ENCODE data around the gene BHLHE23. TPM values are rescaled to one million over a fixed set of nuclear protein-coding genes. Genes with fewer than 3 reads are reported as not detected.

The BHLHE23 gene
- total RNA-seq, 1 donor from 2014 or later = not detected

DNA sequence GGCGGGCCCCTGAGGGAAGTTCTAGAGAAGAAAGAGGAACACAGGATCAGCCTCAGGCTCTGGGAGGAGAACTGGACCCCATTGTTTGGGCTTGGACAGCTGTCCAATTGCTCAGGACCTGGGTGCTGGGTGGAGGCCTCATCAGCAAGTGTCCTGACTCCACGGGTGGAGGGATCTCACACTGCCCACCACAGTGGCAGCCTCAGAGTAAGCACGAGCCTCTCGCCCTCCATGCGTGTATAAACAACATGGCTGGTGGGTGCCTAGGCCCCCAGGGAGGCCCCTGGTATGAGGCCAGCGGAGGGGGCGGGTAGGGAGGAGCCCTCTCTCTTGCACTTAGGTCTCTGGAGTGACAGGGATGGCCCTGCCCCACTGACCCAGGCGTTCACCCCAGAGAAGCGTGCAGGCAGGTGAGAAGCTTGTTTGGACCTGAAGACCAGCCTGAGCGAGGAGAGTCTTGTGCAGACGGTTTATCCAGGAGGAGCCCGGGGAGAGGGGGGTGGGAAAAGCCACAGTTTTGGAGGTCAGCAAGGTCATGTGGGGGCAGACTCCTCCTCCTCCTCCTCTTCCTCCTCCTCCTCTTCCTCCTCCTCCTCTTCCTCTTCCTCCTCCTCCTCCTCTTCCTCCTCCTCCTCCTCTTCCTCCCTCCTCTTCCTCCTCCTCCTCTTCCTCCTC, 41.9 kb upstream of the BHLHE23 start:
- intact Hi-C loops (cut with micrococcal nuclease) = no loop called here
- H3K9me3 Mint-ChIP-seq = no peaks in the 10 kb centered on the region
- H3K4me1 Mint-ChIP-seq (ENCODE audit: low read depth) = no peaks in the 10 kb centered on the region
- no peak overlapping the region for H3K27ac Mint-ChIP-seq
- peaks cover 3% of the 10 kb centered on the region for H3K27me3 Mint-ChIP-seq (ENCODE audit: insufficient read depth)
- H3K4me3 Mint-ChIP-seq = no peak overlapping the region
- no peak for DNase-seq (ENCODE audit: low spot score)
- H3K36me3 Mint-ChIP-seq (ENCODE audit: low read depth) = no peaks in the 10 kb centered on the region

DNA sequence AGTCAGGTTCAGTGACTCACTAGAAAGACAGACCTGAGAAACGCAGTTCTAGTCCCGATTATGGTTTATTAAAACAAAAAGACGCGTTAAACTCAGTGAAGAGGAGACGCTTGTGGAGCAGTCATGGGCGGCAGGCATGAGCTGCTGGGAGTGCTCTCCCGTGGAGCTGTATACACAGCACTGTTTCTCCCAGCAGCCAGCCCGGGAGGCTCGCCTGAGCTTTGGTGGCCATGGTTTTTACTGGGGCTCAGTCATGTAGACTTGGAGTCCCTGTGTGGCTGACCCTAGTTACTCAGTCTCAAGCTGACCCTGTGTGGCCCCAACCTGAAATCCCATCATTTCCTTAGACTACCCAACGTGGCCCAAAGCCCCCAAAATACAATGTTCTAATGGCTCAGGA, 41.2 kb upstream of the BHLHE23 start:
- Mint-ChIP-seq H3K27ac (no peak overlapping the region), H3K36me3 (ENCODE audit: low read depth) (no peaks in the 10 kb centered on the region), H3K9me3 (no peaks in the 10 kb centered on the region), H3K27me3 (ENCODE audit: insufficient read depth) (peaks cover 3% of the 10 kb centered on the region), H3K4me1 (ENCODE audit: low read depth) (no peaks in the 10 kb centered on the region), H3K4me3 (no peak overlapping the region)
- DNase-seq (ENCODE audit: low spot score) = no peak
- intact Hi-C loops (cut with micrococcal nuclease) = no loop called here

DNA sequence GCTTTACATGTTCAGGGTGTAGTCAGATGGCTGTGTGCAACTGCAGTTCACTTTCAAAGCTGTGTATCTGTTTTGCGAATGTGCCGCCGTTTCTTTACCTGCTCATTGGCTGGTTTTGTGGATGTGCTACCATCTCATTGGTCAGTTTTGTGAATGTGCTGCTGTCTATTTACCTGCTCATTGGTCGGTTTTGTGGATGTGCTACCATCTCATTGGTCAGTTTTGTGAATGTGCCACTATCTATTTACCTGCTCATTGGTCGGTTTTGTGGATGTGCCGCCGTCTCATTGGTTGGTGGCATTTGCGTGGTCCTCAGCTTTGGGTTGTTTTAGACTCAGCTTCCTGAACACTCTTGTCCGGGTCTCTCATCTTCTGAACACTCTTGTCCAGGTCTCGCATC, 40.5 kb upstream of the BHLHE23 start:
- intact Hi-C loops (cut with micrococcal nuclease) = no loop called here
- no peaks in the 10 kb centered on the region for H3K36me3 Mint-ChIP-seq (ENCODE audit: low read depth)
- H3K27ac Mint-ChIP-seq = no peak overlapping the region
- peaks cover 3% of the 10 kb centered on the region for H3K27me3 Mint-ChIP-seq (ENCODE audit: insufficient read depth)
- no peaks in the 10 kb centered on the region for H3K9me3 Mint-ChIP-seq
- no peaks in the 10 kb centered on the region for H3K4me1 Mint-ChIP-seq (ENCODE audit: low read depth)
- H3K4me3 Mint-ChIP-seq = no peak overlapping the region
- DNase-seq (ENCODE audit: low spot score) = no peak

DNA sequence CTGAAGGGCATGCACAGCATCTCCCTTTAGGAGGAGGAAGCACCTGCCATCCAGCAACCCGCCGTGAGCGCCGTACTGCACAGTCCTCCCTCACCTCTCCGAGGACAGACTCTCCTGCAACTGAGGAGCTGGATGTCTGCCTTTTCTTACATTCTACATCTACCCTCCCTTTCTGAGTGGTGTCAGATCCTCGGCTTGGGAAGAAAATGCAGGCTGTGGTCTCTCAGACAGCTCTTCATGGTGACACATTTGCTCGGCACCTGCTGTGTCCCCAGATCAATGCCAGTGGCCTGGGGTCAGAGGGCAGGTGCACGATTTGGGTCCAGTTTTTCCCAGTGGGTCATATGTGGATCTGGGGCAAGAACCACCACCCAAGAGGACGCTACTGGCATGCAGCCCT, 40.1 kb upstream of the BHLHE23 start:
- no peak for DNase-seq (ENCODE audit: low spot score)
- Mint-ChIP-seq H3K4me3 (no peak overlapping the region), H3K36me3 (ENCODE audit: low read depth) (no peaks in the 10 kb centered on the region), H3K9me3 (no peaks in the 10 kb centered on the region), H3K4me1 (ENCODE audit: low read depth) (no peaks in the 10 kb centered on the region), H3K27ac (no peak overlapping the region), H3K27me3 (ENCODE audit: insufficient read depth) (peaks cover 3% of the 10 kb centered on the region)
- intact Hi-C loops (cut with micrococcal nuclease) = no loop called here

DNA sequence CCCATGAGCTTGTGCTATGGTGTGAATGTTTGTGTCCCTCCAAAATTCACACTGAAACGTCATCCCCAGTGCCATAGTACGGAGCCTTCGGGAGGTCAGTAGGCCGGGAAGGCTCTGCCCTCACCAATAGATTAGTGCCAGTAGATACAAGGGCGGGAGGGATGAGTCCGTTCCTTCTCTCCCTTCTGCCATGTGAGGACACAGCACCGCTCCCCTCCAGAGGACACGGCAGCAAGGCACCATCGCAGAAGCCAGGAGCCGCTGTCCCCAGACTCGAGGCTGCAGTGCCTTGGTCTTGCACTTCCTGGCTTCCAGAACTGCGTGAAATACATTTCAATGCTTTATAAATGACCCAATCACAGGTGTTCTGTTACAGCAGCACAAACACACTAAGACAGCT, 39.2 kb upstream of the BHLHE23 start:
- Mint-ChIP-seq H3K4me3 (no peak overlapping the region), H3K27me3 (ENCODE audit: insufficient read depth) (peaks cover 7% of the 10 kb centered on the region), H3K9me3 (no peaks in the 10 kb centered on the region), H3K4me1 (ENCODE audit: low read depth) (no peaks in the 10 kb centered on the region), H3K27ac (no peak overlapping the region), H3K36me3 (ENCODE audit: low read depth) (no peaks in the 10 kb centered on the region)
- DNase-seq (ENCODE audit: low spot score) = no peak
- intact Hi-C loops (cut with micrococcal nuclease) = no loop called here

DNA sequence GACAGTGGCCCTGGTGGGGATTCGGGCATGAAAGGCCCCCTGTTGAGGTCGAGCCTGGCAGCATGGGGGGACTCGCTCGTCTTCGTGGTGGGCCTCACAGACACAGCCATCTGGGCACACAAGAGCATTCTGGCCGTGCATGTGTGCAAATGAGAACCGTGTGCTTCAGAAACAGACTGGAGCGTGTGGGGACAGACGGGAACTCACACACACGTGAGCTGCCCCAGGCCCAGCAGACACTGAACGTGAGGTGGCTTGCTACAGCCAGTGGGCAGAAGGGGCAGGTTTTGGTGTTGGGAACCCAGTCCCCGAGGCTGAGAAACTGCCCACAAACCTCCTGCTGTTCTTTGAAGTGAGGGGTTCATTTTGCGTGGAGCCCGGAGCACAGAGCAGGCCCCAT, 38.6 kb upstream of the BHLHE23 start:
- Mint-ChIP-seq H3K4me3 (no peak overlapping the region), H3K4me1 (ENCODE audit: low read depth) (no peaks in the 10 kb centered on the region), H3K9me3 (no peaks in the 10 kb centered on the region), H3K27ac (no peak overlapping the region), H3K36me3 (ENCODE audit: low read depth) (no peaks in the 10 kb centered on the region), H3K27me3 (ENCODE audit: insufficient read depth) (peaks cover 7% of the 10 kb centered on the region)
- intact Hi-C loops (cut with micrococcal nuclease) = no loop called here
- DNase-seq (ENCODE audit: low spot score) = no peak

DNA sequence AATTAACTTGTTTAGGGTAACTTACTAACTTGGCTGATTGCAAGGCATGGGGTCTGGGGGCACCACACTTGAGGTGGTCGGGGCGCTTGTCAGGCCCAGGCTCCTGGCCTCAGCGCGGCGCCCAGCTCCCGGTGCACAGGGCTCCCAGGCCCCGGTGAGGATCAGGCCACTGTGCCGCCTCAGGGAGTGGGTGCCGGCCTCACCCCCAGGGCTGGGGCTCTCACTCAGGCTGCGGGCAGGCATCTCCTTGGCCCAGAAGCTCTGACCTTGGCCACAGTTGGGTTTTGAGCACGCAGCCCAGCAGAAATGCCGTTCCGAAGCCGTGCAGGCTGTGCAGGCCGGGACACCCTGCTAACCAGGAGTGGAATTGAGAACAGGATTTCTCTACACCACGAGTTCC, 37.8 kb upstream of the BHLHE23 start:
- Mint-ChIP-seq H3K27ac (no peak overlapping the region), H3K4me1 (ENCODE audit: low read depth) (no peaks in the 10 kb centered on the region)
- intact Hi-C loops (cut with micrococcal nuclease) = no loop called here

DNA sequence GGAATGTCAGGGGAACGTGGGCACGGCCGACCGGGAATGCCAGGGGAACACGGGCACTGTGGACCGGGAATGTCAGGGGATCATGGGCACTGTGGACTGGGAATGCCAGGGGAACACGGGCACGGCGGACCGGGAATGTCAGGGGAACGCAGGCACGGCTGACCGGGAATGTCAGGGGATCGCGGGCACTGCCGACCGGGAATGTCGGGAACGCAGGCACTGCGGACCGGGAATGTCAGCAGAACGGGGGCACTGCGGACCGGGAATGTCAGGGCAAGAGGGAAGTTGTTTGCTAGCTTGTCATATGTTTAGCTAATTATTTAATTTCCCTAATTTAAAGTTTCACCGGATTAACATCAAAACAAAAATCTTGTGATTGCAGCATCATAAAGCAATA, 37.4 kb upstream of the BHLHE23 start:
- H3K27me3 Mint-ChIP-seq (ENCODE audit: insufficient read depth) = peaks cover 7% of the 10 kb centered on the region
- DNase-seq (ENCODE audit: low spot score) = no peak
- no peaks in the 10 kb centered on the region for H3K9me3 Mint-ChIP-seq
- no peaks in the 10 kb centered on the region for H3K4me1 Mint-ChIP-seq (ENCODE audit: low read depth)
- intact Hi-C loops (cut with micrococcal nuclease) = no loop called here
- no peak overlapping the region for H3K27ac Mint-ChIP-seq
- H3K4me3 Mint-ChIP-seq = no peak overlapping the region
- no peaks in the 10 kb centered on the region for H3K36me3 Mint-ChIP-seq (ENCODE audit: low read depth)

More for the DNA sequence above, 37.8 kb upstream of the BHLHE23 start:
- no peak for DNase-seq (ENCODE audit: low spot score)
- H3K27me3 Mint-ChIP-seq (ENCODE audit: insufficient read depth) = peaks cover 7% of the 10 kb centered on the region
- H3K4me3 Mint-ChIP-seq = no peak overlapping the region
- no peaks in the 10 kb centered on the region for H3K36me3 Mint-ChIP-seq (ENCODE audit: low read depth)
- no peaks in the 10 kb centered on the region for H3K9me3 Mint-ChIP-seq

DNA sequence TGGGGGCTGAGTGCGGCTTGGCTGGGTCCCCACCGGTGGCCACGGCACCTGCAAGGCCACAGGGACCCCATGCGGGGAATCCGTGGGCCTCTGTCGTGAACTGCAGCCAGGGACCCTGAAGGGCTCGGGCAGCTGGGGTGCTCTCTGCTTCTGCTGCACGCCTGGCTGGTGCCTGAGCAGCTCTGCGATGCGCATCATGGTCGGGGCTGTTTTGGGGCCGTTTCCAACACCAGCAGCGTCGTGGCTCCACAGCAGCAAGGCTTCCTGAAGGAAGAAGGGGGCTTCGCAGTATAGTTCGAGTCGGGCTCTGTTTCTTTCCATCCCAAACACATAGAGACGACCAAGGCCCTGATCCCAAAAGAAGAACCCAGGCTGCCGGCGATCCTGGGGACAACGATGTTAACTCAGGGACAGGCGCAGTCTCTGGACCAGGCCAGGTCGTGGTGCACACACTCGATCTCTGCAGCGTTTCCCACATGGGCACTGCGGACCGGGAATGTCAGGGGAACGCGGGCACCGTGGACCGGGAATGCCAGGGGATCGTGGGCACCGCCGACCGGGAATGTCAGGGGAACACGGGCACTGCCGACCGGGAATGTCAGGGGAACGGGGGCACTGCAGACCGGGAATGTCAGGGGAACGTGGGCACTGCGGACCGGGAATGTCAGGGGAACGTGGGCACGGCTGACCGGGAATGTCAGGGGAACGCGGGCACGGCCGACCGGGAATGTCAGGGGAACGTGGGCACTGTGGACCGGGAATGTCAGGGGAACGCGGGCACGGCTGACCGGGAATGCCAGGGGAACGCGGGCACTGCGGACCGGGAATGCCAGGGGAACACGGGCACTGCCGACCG, 36.8 kb upstream of the BHLHE23 start:
- Mint-ChIP-seq H3K9me3 (no peaks in the 10 kb centered on the region), H3K4me3 (no peak overlapping the region), H3K36me3 (ENCODE audit: low read depth) (no peaks in the 10 kb centered on the region), H3K27me3 (ENCODE audit: insufficient read depth) (peaks cover 7% of the 10 kb centered on the region), H3K27ac (no peak overlapping the region), H3K4me1 (ENCODE audit: low read depth) (no peaks in the 10 kb centered on the region)
- intact Hi-C loops (cut with micrococcal nuclease) = no loop called here
- no peak for DNase-seq (ENCODE audit: low spot score)

DNA sequence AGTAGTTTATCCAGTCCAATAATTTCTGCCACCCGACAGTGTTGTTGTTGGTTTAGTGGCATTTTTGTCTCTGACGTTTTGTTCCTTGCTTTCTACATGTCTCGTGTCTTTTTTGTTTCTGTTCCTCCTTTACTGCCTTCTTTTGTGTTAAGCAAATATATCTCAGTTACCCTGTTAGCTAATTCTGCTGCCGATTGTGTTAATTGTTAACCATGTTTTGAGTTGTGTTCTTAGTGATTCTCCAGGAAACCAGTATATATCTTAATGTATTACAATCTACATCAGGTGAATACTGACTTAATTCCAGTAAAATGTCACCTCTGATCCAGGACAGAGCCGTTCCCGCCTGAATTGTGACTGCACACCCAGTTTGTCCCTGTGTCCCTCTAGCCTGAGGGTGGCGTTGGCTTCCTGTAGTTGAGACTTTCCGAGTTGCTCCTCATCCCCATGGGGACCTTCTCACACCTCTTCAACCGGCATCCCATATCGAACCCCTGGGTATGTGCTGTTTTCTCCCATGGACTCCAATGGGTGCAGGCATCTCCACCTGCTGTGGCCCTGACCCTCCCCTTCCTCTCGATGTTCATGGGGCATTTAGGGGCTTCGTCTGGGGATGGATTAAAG, 35.8 kb upstream of the BHLHE23 start:
- no peaks in the 10 kb centered on the region for H3K9me3 Mint-ChIP-seq
- peaks cover 7% of the 10 kb centered on the region for H3K27me3 Mint-ChIP-seq (ENCODE audit: insufficient read depth)
- no peak overlapping the region for H3K4me3 Mint-ChIP-seq
- H3K4me1 Mint-ChIP-seq (ENCODE audit: low read depth) = no peaks in the 10 kb centered on the region
- DNase-seq (ENCODE audit: low spot score) = no peak
- intact Hi-C loops (cut with micrococcal nuclease) = no loop called here
- no peak overlapping the region for H3K27ac Mint-ChIP-seq
- no peaks in the 10 kb centered on the region for H3K36me3 Mint-ChIP-seq (ENCODE audit: low read depth)

DNA sequence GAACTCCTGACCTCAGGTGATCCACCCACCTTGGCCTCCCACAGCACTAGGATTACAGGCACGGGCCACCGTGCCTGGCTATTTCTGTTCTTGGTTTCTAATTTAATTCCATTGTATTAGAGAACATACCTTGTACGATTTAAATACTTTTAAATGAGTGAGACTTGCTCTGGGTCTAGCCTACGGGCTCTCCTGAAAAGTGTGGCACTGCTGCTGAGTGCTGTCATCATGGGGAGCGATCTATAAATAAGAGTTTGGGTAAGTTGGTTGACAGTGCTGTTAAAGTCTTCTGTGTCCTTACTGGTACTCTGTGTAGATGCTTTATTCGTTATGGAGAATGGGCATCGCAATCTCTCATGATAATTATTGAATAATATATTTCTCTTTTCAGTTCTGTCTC, 35.0 kb upstream of the BHLHE23 start:
- intact Hi-C loops (cut with micrococcal nuclease) = no loop called here
- Mint-ChIP-seq H3K27me3 (ENCODE audit: insufficient read depth) (peaks cover 5% of the 10 kb centered on the region), H3K4me3 (no peak overlapping the region), H3K9me3 (no peaks in the 10 kb centered on the region), H3K4me1 (ENCODE audit: low read depth) (no peaks in the 10 kb centered on the region), H3K27ac (no peak overlapping the region), H3K36me3 (ENCODE audit: low read depth) (no peaks in the 10 kb centered on the region)
- no peak for DNase-seq (ENCODE audit: low spot score)

DNA sequence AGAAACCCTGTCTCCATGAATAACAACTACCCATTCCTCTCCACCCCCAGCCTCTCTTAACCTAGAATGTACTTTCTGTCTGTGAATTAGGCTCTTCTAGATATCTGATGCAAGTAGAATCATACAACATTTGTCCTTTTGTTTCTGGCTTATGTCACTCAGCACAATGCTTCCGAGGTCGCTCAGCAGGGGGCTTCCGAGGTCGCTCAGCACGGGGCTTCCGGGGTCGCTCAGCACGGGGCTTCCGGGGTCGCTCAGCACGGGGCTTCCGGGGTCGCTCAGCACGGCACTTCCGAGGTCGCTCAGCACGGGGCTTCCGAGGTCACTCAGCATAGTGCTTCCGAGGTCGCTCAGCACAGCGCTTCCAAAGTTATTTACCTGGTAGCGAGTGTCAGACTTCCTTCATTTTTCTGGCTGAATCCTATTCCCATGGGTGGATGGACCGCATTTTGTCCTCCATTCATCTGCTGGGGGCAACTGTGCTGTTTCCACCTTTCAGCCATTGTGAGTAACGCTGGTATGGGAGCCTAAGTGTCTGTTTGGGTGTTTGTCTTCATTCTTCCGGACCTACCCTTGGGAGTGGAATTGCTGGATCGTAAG, 31.0 kb upstream of the BHLHE23 start:
- Mint-ChIP-seq H3K9me3 (no peaks in the 10 kb centered on the region), H3K4me3 (no peak overlapping the region), H3K4me1 (ENCODE audit: low read depth) (peaks cover 5% of the 10 kb centered on the region), H3K27me3 (ENCODE audit: insufficient read depth) (peaks cover 11% of the 10 kb centered on the region), H3K27ac (no peak overlapping the region), H3K36me3 (ENCODE audit: low read depth) (no peaks in the 10 kb centered on the region)
- no peak for DNase-seq (ENCODE audit: low spot score)
- intact Hi-C loops (cut with micrococcal nuclease) = no loop called here

DNA sequence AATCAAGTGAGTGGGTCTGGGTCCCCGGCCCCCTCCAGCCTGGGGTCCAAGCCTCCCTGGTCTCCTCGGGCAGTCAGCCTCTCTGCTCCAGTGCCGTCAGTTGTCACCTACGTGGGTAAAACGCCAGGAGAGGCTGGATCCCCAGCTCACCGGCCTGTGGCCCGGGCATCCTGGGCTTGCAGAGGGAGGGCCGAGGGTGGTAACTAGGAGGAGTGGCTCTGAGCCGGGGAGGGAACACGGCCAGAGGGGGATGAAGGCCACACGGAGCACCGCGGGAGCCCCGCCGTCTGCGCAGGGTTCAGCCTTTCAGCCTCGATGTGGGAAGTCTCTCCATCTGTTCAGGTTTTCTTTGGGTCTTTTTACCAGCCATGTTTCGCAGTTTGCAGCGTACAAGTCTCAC, 29.5 kb upstream of the BHLHE23 start:
- no peaks in the 10 kb centered on the region for H3K36me3 Mint-ChIP-seq (ENCODE audit: low read depth)
- intact Hi-C loops (cut with micrococcal nuclease) = no loop called here
- H3K27me3 Mint-ChIP-seq (ENCODE audit: insufficient read depth) = peaks cover 7% of the 10 kb centered on the region
- no peak for DNase-seq (ENCODE audit: low spot score)
- H3K9me3 Mint-ChIP-seq = no peaks in the 10 kb centered on the region
- H3K4me3 Mint-ChIP-seq = no peak overlapping the region
- peaks cover 7% of the 10 kb centered on the region for H3K4me1 Mint-ChIP-seq (ENCODE audit: low read depth)
- H3K27ac Mint-ChIP-seq = no peak overlapping the region
